NCI-H774 (cell line): ENCODE measurements around the gene SVIP.
A peak's percentile ranks its signal among the peaks of the same experiment; 100 is the strongest.

Source experiments
- DNase-seq: peaks from one replicate; lab custom pipeline; 2025; lab: John Stamatoyannopoulos, UW

The SVIP gene, protein sequence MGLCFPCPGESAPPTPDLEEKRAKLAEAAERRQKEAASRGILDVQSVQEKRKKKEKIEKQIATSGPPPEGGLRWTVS

DNA sequence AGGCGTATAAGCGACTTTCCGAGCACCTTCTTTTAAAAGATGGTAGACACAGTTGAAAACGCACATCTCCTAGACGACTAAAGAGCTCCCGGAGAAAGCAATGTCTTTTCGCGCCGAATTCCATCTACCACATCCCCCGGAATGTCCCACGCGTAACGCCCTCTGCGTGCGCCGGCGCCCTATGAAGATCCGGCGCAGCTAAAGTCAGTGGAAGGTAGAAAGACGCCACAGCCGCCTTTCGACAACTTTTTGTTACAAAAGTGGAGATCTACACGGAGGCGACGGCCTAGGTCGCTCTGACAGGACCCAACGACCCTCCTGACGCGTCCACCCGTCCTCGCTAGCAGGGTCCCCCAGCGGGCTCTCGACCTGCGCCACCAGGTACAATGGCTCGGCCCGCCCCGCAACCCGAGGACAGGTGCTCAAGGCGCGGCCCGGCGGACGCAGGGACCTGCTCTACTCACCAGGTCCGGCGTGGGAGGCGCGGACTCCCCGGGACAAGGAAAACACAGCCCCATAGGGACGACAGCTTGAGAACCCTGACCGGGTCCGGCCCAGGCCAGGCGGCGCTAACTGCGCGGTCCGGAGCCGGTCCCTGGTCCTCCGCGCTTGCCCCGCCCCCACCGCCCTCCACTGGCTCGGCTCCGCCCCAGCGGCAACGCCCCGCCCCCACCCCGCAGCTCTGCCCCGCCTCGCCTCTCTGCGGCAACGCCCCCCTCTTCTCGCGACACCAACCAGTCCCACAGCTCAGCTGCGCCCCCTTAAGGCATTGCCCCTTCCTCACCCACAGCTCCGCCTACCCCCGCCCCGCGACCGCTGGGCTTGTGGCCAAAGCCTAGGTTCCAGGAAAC is at the start of gene SVIP:
Gene SVIP (minus strand): TSS at position 571 of the 851 bp plus-strand sequence. CDS start 53 bp downstream, at position 518.
- peak; percentile 94 for DNase-seq

- DNase-seq = no peak
Observed at GRCh38 chr11:22878604-22879003, 49.0 kb upstream of the SVIP start.

GRCh38 chr11:22878039-22878438 is 48.4 kb upstream of the SVIP start:
- peak; percentile 10 for DNase-seq

DNA sequence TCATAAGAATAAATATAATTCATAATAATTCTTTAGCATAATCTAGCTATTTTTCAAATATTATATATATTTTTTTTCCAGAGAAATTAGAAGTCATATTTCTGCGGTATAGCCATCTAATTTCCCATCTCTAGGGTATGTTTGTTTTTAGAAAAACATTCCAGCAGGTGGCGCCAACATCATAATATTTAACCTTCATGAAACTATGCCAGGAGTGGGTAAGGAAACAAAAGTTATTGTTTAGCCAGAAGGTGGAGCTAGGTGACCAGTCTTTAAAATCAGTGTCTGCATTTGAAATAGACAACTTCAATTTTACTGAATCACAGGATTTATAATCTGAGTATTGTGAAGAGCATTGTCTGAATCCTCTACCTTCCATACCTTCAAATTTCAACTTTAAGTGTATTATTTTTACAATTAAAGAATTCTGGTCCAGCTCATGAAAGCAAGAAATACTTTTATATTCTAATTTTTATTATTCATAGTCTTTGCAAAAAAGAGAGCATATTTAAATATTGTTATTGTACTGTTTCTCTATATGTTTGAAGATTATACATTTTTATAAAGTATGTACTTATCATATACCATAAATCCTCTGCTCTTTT is 46.4 kb upstream of the SVIP start:
- peak; percentile 85 for DNase-seq

GRCh38 chr11:22869325-22869724 is 39.7 kb upstream of the SVIP start:
- no peak for DNase-seq

DNA sequence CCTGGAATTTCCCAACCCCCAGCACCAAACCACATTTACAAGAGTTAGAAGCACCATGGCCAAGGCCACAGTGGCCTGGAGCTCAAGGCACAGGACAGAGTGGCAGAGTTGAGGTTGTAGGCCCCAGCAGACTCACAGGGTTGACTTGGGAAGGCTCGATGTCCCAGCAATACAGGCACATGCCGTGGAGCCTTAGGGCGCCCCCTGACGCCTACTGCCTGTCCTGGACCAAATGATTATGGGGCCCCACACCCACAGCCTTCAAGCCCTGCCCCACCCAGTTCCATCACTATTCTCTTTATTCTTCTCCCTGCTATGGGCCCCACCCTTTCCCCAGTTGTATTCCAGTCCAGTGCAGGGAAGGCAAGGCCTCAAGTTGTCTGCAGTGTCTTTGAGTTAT is 30.6 kb upstream of the SVIP start, which contains the start of gene CCDC179:
Gene CCDC179 (minus strand): TSS at position 234 of the 400 bp plus-strand sequence. CDS start 53 bp downstream, at position 181.
- DNase-seq = no peak

DNA sequence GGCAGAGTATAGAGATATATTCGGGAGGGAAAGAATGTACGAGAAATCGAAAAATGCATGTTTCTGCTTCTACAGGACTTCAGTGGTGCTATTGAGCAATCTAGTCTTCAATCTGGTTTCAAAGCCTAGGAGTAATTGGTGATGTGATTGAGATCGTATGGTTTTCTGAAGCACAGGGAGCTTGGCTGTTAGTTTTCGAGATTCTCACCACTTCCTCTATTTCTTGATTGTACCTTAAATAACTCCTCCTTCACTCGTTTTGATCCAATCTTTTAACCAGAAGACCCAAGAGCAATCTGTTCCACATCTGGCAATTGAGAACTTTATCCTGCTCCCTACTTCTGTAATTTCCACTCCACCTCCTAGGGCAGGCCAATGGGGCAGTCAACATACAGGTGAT is 30.2 kb upstream of the SVIP start:
- no peak for DNase-seq

- no peak for DNase-seq
Observed at GRCh38 chr11:22851477-22851876, 21.9 kb upstream of the SVIP start.

DNA sequence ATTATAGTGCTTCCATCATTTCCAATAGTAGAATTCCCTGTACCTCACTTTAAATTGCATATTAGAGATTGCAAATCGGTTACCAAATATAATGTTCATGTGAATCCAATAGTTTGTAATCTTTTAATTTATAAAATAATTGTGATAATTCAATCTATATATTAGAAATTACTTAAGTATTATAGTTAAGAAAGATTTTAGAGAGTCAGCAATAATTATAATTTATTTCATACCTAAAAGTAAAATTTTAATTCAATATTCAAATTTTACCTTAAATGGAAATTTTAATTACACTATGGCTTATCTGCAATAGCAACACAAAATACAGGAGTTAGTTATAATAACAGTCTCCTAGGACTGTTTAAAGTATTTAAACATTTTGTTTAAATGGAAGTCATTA is 17.1 kb upstream of the SVIP start:
- DNase-seq = no peak

DNA sequence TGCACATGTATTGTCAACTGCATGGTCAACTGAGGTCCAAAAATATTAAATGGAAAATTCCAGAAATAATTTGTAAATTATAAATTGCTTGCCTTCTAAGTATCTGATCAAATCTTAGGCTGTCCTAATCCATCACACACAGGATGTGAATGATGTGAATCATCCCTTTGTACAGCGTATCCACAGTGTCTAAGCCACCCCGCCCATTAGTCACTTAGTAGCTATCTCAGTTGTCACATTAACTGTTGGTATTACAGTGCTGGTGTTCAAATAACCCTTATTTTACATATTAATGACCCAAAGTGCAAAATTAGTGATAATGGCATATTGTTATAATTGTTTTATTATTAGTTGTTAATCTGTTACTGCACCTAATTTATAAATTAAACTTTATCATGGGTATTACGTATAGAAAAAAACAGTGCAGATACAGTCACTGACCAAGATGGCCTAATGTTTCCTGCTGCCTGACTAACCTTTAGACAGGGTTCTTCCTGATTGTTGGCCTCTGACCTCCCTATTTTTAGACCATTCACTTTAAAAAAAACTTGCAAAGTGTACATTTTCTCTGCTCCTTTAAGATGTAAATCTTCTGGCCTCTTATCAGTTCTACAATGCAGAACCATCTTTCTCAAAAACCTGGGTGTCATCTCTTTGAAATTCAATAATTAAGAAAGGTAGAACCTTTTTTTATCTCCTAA is 2.9 kb upstream of the SVIP start:
- DNase-seq = no peak

DNA sequence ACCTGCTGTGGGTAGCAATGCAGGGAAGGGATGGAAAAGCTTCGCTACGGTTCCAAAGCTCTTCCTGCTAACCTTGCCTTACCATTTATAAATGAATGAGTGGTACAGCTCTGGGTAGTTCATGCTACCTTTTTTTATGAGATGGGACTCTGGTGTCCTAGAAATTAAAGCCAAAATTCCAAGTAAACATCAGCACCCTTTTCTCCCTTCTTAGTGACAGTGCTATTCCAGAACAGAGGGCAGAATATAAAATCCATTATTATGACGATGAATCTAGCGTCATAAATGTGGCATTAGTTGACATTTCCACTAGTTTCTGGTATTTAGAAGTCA is 447 bp upstream of the SVIP start:
- DNase-seq = no peak

DNA sequence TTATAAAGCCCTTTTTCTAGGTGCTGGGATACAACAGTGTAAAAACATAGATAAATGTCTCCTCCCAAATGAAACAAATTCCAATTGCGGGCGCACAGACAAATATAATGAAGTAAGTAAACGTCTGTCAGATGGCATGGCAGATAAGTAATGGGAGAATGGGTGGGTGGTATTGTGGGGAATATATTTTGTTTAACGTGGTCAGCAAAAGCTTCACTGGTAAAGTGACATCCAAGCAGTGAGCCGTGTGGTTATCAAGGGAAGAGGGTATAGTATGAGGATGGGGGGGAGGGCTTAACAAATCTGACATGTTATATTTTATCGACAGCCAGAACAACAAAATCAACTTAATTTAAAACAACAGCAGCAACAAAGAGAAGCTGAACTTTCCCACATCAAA is 1.2 kb downstream of the SVIP start:
- no peak for DNase-seq

DNA sequence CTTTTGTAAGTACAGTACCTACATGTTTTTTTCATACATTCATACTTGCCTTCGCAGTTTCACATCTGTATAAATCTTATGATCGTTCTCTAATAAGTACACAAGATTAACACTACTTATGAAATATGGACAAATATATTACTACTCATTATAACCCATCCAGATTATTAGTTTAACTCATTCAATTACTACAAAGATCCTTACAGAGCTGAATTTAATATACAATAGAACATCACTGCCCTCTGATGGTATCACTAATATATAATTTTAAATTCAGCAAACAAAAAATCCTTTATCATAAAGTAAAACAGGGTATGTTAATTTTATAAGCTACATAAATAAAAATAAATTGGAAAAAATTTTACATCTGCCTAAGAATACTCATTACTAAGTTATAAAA is 7.4 kb downstream of the SVIP start:
- DNase-seq = no peak

DNA sequence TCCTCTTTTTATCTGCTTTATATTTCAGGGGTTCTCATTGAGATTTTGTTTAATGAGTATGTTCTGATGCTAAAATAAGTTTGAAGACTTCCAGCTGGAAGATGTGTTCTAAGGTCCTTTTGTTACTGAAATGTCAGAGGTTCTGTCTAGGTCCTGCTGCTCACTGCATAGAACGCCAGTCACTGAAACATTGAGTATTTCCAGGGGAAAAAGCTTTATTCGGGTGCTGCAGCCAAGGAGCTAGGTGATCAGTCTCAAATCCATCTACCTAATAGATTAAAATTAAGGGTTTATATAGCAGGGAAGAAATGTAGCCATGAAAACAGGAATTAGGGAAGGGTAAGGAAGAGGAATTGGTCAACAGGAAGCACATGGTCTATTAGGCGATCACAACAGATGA is 19.7 kb downstream of the SVIP start:
- no peak for DNase-seq

DNA sequence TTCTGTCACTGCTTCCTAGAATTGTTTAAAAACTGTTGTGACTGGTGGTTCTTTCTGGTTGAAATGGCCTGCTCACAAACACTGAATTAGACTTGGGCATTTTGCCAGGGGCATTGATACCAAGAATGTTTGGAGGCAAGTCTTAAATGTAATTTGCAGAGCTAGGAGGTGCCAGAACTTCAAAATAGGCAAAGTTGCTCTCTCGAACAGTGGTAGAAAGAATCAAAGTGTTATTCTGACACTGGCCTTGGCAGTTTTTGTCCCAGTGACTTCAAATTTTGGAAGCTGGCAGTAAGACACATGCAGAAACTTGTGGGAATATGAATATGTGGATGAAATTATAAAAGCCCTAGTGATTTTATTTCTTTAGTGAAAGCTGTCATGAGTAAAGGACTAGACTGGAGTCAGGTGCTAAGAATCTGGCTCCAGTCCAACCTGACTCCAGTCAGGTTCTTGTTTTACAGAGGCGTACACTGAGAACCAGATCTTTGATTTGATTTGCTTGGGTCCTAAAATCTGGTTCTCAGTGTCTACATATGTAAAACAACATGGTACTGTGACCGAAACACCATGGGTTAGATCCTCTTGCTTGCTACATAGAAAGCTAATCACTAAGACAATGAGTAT is 20.9 kb downstream of the SVIP start:
- DNase-seq = no peak

DNA sequence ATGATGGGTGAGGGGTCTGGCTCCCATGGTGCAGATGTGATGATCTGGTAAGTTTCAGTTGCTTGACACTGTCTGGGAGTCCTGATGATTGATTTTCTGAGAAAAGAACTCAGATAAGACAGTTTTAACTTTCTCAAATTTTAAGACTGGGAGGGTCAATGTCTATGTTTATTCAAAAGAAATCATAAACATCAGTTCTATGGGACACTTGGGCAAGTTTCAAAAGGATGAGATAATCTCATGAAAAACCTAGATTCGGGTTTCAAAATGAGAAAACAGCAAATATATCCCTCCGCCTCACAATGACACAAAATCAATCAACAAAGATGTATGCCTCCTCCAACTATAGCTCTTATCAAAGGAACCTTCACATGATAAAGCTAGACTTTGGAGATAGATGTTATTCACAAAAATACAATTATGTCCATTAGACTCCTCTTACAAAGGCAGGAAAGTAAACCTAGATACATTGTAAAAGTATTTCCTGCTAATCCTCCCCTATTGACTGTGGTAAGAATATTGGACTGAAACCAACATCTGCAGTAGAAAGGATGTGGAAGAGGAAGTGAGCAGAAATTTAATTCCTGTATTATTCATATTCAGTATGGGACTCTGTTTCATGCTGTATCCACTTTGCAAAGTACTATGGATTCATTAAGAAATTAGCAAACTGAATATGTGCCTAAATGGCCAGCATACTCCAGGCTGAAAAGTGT is 21.6 kb downstream of the SVIP start:
- no peak for DNase-seq

DNA sequence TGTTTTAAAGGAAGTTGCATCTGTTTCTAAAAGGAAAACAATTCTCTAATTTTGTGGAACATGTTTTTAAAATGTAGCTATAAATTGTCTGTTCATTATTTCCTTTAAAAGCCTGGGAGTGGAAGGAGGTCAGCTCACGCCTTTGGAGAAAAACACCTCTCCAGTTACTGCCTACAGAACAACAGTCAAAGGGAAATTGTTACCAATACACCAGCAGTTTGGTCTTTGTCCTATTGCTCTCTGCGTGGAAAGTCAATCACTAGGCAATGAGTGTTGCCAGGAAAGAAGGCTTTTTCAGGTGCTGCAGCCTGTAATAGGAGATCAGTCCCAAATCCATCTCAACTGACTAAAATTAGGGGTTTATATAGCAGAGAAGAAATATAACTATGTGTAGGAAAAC is 22.2 kb downstream of the SVIP start:
- no peak for DNase-seq

- no peak for DNase-seq
Observed at GRCh38 chr11:22802861-22803260, 26.7 kb downstream of the SVIP start.

DNA sequence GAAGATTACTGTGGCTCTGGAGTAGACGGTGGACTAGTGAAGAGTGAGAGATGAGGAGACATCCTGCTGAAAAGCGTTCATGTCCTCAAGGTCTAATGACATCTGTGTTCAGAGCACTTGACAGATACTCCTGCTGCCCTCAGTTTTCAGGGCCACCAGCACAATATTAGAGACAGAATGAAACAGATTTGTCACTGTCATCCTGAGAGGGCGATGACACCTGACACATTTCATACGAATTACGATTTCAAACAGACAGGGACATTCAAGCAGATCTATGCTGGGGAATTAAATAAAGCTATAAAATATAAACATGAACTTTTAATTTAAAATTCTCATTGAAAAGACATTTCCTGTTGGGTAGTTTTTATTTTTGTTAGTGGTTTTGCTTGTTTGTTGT is 29.1 kb downstream of the SVIP start:
- DNase-seq = no peak

DNA sequence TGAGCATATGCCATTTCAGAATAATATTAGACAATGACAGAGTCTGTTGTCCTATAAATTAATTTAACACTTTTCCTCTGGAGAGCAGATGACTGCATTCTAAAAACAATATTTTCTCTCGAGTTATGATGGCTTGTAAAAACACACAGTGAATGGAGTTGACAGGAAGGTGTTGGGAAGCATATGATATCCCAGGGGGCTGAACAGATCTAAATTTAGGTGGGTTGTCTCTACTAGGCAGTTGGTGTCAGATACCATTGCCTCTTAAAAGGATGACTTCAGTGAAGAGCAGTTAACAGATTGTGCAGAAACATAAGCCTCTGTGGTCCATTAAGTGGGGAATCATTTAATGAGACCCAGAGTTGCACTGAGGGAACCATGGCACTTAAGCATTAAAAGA is 30.7 kb downstream of the SVIP start:
- DNase-seq = no peak

DNA sequence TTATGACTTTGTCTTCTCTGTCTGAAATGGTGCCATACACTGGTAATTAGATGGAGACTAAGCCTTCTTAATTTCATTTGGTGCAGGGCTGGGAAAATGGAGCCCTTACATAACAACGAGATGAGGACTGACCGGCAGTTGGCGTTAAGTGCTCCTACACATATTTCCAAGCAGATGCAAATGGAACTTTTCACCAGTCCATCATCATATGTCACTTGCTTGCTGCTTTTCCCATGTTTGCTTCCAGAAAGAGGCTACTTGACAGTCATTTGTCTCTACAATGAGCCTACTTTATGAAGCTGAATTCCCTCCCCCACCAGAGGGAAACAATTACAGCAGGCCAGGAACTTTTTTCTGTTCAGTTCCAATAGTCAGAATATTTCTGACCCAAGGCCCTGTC is 32.6 kb downstream of the SVIP start:
- no peak for DNase-seq

DNA sequence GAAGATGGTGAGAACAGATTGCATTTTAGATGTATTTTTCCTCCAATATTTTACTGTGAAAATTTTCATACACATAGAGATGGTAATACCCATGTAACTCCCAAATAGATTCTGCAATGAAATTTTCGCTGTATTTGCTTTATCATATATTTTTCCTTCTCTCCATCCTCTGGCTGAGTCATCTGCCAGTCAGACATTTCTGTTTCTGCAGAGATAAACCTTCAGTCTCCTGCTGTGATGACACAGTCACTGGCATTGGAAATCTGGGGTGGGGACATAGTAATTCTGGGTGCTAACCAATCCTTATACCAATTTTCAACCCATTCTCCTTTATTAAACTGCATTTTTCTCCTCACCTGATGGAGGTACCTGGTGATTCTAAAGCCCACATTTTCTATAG is 33.7 kb downstream of the SVIP start:
- no peak for DNase-seq
